ENCODE results near the gene P3H3. TPM values are rescaled to one million over a fixed set of nuclear protein-coding genes. Genes with fewer than 3 reads are reported as not detected.

The P3H3 gene
- total and polyA plus RNA-seq, 3 donors from 2014 or later = 13.1 to 19.2 (median 18.8) TPM

DNA sequence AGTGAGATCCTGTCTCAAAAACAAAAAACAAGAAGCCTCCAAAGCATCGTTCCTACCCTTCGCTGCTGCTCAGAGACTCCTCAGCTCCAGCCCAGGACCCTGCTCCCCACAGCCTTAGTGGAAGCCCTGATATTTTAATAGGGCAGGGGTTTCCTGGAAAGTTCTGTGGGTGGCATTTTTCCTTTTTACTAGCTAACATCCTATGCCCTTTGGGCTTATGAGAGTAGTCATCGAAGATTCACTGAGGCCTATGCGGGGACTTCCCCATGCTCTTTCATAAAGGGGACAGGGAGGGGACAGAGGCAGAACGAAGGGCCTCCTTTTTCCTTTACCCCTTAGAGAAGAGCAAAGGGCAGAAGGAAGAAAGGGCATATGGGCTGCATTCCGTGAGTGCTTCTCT, 47.6 kb upstream of the P3H3 start:
- Histone ChIP-seq H3K36me3 (ENCODE audit: low read depth, missing control alignments) (no peaks in the 10 kb centered on the region), H3K9me3 (no peaks in the 10 kb centered on the region), H3K27me3 (no peaks in the 10 kb centered on the region), H3K4me1 (peaks cover 18% of the 10 kb centered on the region), H3K27ac (peak overlapping the region in 1 of 2 donors; percentile 50), H3K4me3 (no peak overlapping the region)
- intact Hi-C loops (cut with DNase I; ENCODE audit: low total_unique reads) = no loop called here
- no peak for DNase-seq
- 82 to 84% methylated on average over 6 of the region's 6 CpGs for WGBS, 2 donors
- TF ChIP-seq, protein P1, sequence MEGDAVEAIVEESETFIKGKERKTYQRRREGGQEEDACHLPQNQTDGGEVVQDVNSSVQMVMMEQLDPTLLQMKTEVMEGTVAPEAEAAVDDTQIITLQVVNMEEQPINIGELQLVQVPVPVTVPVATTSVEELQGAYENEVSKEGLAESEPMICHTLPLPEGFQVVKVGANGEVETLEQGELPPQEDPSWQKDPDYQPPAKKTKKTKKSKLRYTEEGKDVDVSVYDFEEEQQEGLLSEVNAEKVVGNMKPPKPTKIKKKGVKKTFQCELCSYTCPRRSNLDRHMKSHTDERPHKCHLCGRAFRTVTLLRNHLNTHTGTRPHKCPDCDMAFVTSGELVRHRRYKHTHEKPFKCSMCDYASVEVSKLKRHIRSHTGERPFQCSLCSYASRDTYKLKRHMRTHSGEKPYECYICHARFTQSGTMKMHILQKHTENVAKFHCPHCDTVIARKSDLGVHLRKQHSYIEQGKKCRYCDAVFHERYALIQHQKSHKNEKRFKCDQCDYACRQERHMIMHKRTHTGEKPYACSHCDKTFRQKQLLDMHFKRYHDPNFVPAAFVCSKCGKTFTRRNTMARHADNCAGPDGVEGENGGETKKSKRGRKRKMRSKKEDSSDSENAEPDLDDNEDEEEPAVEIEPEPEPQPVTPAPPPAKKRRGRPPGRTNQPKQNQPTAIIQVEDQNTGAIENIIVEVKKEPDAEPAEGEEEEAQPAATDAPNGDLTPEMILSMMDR (IDR thresholded peaks at IDR 0.05) = no peak
- no peak for TF ChIP-seq POLR2A (IDR thresholded peaks at IDR 0.05)

DNA sequence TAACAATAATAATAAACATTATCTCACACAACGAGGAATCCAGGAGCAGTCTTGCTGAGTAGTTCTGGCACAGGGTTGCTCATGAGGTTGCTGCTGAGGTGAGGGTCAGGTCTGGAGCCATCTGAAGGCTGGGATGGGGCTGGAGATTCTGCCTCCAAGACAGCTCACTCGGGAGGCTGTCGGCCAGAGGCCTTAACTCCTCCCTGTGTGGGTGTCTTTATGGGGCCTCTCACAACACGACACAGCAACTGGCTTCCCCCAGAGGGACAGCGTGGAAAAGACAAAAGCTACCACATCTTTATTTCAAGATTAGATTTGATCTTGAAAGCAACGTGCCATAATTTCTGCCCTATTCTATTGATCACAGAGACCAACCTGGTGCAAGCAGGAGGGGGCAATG, 46.1 kb upstream of the P3H3 start:
- no peak overlapping the region for H3K4me3 ChIP-seq
- H3K27ac ChIP-seq = no peak overlapping the region
- no peaks in the 10 kb centered on the region for H3K27me3 ChIP-seq
- 47% methylated on average over 6 of the region's 6 CpGs for WGBS, 2 donors
- no peaks in the 10 kb centered on the region for H3K9me3 ChIP-seq
- no peak for TF ChIP-seq POLR2A (IDR thresholded peaks at IDR 0.05)
- peaks cover 20% of the 10 kb centered on the region for H3K4me1 ChIP-seq
- no peak for DNase-seq
- no peaks in the 10 kb centered on the region for H3K36me3 ChIP-seq (ENCODE audit: low read depth, missing control alignments)
- intact Hi-C loops (cut with DNase I; ENCODE audit: low total_unique reads) = no loop called here

DNA sequence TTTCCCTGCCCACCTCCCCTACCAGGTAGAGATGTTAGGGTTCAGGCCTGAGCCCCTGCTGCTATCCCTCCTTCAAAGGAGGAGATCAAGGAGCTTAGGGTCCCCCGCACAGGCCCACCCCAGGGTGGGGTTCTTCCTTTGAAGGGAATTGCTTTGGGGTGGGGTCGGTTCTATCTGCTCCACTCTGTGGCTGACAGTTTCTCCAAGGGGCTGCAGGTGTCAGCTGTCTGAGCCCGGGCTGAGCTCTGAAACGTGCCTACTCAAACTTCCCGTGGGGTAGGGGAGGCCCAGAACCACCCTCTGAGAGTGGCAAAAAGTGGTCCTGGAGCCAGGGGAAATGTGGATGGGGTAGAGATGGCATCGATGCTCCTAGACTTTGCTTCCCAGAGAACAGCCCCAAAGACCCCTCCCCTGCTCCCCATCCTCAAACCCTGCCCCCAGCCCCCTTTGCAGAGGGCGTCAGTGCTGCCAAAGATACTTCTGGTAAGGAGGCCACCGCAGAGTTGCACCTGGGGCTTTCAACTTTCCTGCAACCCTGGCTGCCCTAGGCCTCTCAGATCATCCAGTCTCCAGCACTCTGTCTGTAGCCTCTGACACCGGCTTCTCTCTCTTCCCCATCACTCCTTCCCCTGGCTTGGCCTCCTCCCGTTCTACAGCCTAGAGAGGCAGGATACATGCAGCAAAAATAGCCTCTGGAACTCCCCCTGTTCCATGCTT, 45.2 kb upstream of the P3H3 start:
- Histone ChIP-seq H3K27me3 (no peaks in the 10 kb centered on the region), H3K27ac (no peak overlapping the region), H3K4me1 (peaks cover 17% of the 10 kb centered on the region), H3K9me3 (no peaks in the 10 kb centered on the region), H3K4me3 (no peak overlapping the region), H3K36me3 (ENCODE audit: low read depth, missing control alignments) (no peaks in the 10 kb centered on the region)
- 87 to 88% methylated on average over 6 to 10 of the region's 10 CpGs for WGBS, 2 donors
- TF ChIP-seq, protein P1 (IDR thresholded peaks at IDR 0.05) = no peak
- no peak for TF ChIP-seq POLR2A (IDR thresholded peaks at IDR 0.05)
- intact Hi-C loops (cut with DNase I; ENCODE audit: low total_unique reads) = no loop called here
- DNase-seq = no peak

DNA sequence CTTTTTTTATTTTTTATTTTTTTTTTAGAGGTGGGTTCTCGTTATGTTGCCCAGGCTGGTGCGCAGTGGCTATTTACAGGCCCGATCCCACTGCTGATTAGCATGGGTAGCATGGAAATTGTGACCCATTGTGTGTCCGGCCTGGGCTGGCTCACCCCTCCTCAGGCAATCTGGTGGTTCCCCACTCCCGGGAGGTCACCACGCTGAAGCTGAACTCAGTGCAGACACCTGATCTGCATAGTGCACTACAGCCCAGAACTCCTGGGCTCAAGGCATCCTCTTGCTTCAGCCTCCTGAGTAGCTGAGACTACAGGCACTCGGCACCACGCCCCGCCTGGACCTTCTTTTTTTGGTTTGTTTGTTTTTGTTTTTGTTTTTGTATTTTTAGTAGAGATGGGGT, 44.4 kb upstream of the P3H3 start:
- no peak for DNase-seq
- intact Hi-C loops (cut with DNase I; ENCODE audit: low total_unique reads) = no loop called here
- H3K9me3 ChIP-seq = no peaks in the 10 kb centered on the region
- H3K4me3 ChIP-seq = no peak overlapping the region
- H3K4me1 ChIP-seq = peaks cover 10% of the 10 kb centered on the region
- 95 to 96% methylated on average over 9 of the region's 9 CpGs for WGBS, 2 donors
- H3K27me3 ChIP-seq = no peaks in the 10 kb centered on the region
- TF ChIP-seq POLR2A (IDR thresholded peaks at IDR 0.05) = no peak
- H3K36me3 ChIP-seq (ENCODE audit: low read depth, missing control alignments) = no peaks in the 10 kb centered on the region
- H3K27ac ChIP-seq = no peak overlapping the region

DNA sequence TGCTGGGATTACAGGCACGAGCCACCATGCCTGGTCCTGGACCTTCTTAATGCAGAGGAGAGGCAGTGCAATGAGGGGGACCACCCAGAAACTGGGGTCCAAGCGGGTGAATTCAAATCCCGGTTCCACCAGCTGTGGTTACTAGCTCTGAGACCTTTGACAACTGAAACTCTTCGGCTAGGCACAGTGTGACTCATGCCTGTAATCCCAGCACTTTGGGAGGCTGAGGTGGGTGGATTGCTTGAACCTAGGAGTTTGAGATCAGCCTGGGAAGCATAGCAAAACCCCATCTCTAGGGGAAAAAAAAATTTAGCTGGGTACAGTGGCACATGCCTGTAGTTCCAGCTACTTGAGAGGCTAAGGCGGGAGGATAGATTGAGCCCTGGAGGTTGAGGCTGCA, 43.9 kb upstream of the P3H3 start:
- 65 to 69% methylated on average over 5 of the region's 5 CpGs for WGBS, 2 donors
- H3K4me3 ChIP-seq = no peak overlapping the region
- H3K27ac ChIP-seq = no peak overlapping the region
- intact Hi-C loops (cut with DNase I; ENCODE audit: low total_unique reads) = no loop called here
- DNase-seq = no peak
- peaks cover 7% of the 10 kb centered on the region for H3K4me1 ChIP-seq
- no peaks in the 10 kb centered on the region for H3K9me3 ChIP-seq
- TF ChIP-seq POLR2A (IDR thresholded peaks at IDR 0.05) = no peak
- TF ChIP-seq, protein P1 (IDR thresholded peaks at IDR 0.05) = no peak
- no peaks in the 10 kb centered on the region for H3K27me3 ChIP-seq
- no peaks in the 10 kb centered on the region for H3K36me3 ChIP-seq (ENCODE audit: low read depth, missing control alignments)

DNA sequence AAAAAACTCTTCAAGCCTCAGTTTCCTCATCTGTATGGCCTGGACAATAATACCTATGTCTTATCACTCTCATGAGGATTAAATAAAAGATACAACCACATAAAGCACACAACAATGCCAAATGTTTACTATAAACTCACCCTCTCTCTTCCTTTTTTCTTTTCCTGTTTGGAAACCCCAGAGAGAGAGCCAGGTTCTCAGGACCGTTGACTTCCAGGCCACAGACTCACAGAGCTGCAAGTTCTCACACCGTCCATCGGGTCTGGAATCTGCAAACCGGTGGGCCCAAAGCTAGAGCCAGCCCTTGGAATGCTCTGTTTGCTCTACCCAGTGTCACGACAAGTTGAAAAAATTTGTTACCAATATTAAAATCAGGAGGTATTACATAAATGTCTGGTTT, 43.4 kb upstream of the P3H3 start:
- Histone ChIP-seq H3K9me3 (no peaks in the 10 kb centered on the region), H3K4me3 (no peak overlapping the region), H3K4me1 (peaks cover 6% of the 10 kb centered on the region), H3K27ac (no peak overlapping the region), H3K36me3 (ENCODE audit: low read depth, missing control alignments) (no peaks in the 10 kb centered on the region), H3K27me3 (no peaks in the 10 kb centered on the region)
- intact Hi-C loops (cut with DNase I; ENCODE audit: low total_unique reads) = no loop called here
- 75 to 77% methylated on average over 5 of the region's 5 CpGs for WGBS, 2 donors
- no peak for DNase-seq
- TF ChIP-seq POLR2A (IDR thresholded peaks at IDR 0.05) = no peak
- TF ChIP-seq, protein P1 (IDR thresholded peaks at IDR 0.05) = no peak

Data from testis (tissue), 3 donors.